Endothelial cell of umbilical vein (primary cell): ENCODE data around the gene SNAPIN. TPM values are rescaled to one million over a fixed set of nuclear protein-coding genes. Genes with fewer than 3 reads are reported as not detected.

Source experiments
- BruUV-seq: library from RNA; stranded (reverse); fragments of 400-500 nt; replicated peaks from 2 replicates; lab custom pipeline; 2021; lab: Mats Ljungman, UMichigan
- CTCF ChIA-PET: fragments of 300-600, 350-600 bp; sonication (Branson Sonifier 250); formaldehyde crosslinking; loops from one replicate; lab custom pipeline; 2021; ENCODE audit warnings: antibody characterized with exemption, inconsistent platforms; lab: Charles Lee
- POLR2A ChIA-PET: fragments of 300-600, 350-600 bp; sonication (Branson Sonifier 250); formaldehyde crosslinking; loops from one replicate; lab custom pipeline; 2021; ENCODE audit warnings: antibody characterized with exemption, inconsistent platforms; lab: Charles Lee
- DNase-seq: peaks from one replicate; pipeline ENCODE4 v3.0.0-alpha.2; 2011; ENCODE audit warnings: low read depth, low spot score
- FAIRE-seq: peaks from 2 replicates; lab custom pipeline; 2011; peaks lifted over from hg19 to GRCh38; lab: Jason Lieb, UNC
- H2AFZ ChIP-seq: 2 replicates; pipeline ENCODE4 v1.6.0; 2012; ENCODE audit warnings: low read depth, low read length, control low read depth, inconsistent platforms
- H3K27ac ChIP-seq: 2 replicates; pipeline ENCODE4 v1.5.1; 2011; ENCODE audit warnings: low read depth, mild to moderate bottlenecking, control low read depth, low read length, moderate library complexity; ENCODE audit not compliant: insufficient read depth
- H3K27me3 ChIP-seq, 2 experiments: 2 replicates each; pipeline versions ENCODE4 v1.6.0 to v1.6.1; 2011; ENCODE audit warnings: low read length in 2 of 2, mixed read lengths in 1 of 2; ENCODE audit not compliant: control insufficient read depth in 2 of 2, insufficient read depth in 2 of 2
- H3K36me3 ChIP-seq, 2 experiments: 2 replicates in 1 of 2; 3 replicates in 1 of 2; pipeline ENCODE4 v1.5.1; 2011; ENCODE audit warnings: low read length in 2 of 2, mild to moderate bottlenecking in 1 of 2, moderate library complexity in 1 of 2; ENCODE audit not compliant: control insufficient read depth in 2 of 2, insufficient read depth in 2 of 2; ENCODE audit errors: extremely low read depth in 1 of 2
- H3K4me1 ChIP-seq: 3 replicates; pipeline ENCODE4 v1.5.1; 2011; ENCODE audit warnings: mild to moderate bottlenecking, low read length; ENCODE audit not compliant: control insufficient read depth, insufficient read depth; ENCODE audit errors: extremely low read depth
- H3K4me2 ChIP-seq: 2 replicates; pipeline ENCODE4 v1.6.1; 2011; ENCODE audit warnings: low read length, control low read depth, mixed read lengths; ENCODE audit not compliant: insufficient read depth
- H3K4me3 ChIP-seq, 3 experiments: fragments of 200-600 bp in 1 of 3; sonication (generic), shearing (Covaris generic) in 1 of 3; replicated peaks in 1 of 3; 2 replicates each; pipeline ENCODE4 v1.5.1; 2011 to 2016; ENCODE audit warnings: control low read depth in 3 of 3, low read length in 3 of 3, mild to moderate bottlenecking in 2 of 3, inconsistent platforms in 1 of 3, low read depth in 1 of 3, moderate library complexity in 1 of 3; ENCODE audit not compliant: insufficient read depth in 1 of 3
- H3K79me2 ChIP-seq: 2 replicates; pipeline ENCODE4 v1.6.0; 2012; ENCODE audit warnings: low read length, inconsistent platforms; ENCODE audit not compliant: control insufficient read depth, insufficient read depth
- H3K9ac ChIP-seq: replicated peaks from 2 replicates; pipeline ENCODE3; 2011; ENCODE audit warnings: low read length, control low read depth; ENCODE audit not compliant: insufficient read depth; ENCODE audit errors: extremely low read depth
- H3K9me1 ChIP-seq: replicated peaks from 3 replicates; pipeline ENCODE4 v1.6.0; 2011; ENCODE audit warnings: mild to moderate bottlenecking, low read length; ENCODE audit not compliant: control insufficient read depth, insufficient read depth; ENCODE audit errors: extremely low read depth
- H3K9me3 ChIP-seq: replicated peaks from 2 replicates; pipeline ENCODE4 v1.5.1; 2012; ENCODE audit warnings: low read length, inconsistent platforms; ENCODE audit not compliant: control insufficient read depth, insufficient read depth
- H4K20me1 ChIP-seq: replicated peaks from 2 replicates; pipeline ENCODE3; 2011; ENCODE audit warnings: mild to moderate bottlenecking, low read length; ENCODE audit not compliant: control insufficient read depth, insufficient read depth; ENCODE audit errors: extremely low read depth
- EZH2 ChIP-seq: IDR thresholded peaks from 2 replicates; pipeline ENCODE4 v1.6.1; 2012; ENCODE audit warnings: borderline replicate concordance, low read depth, mild to moderate bottlenecking, moderate library complexity, low read length, inconsistent platforms; ENCODE audit not compliant: severe bottlenecking
- FOS ChIP-seq: IDR thresholded peaks from 2 replicates; pipeline ENCODE4 v1.6.1; 2011; ENCODE audit warnings: mild to moderate bottlenecking, low read length, moderate library complexity, borderline replicate concordance; ENCODE audit not compliant: insufficient read depth
- GATA2 ChIP-seq: IDR thresholded peaks from 2 replicates; pipeline ENCODE4 v1.7.0; 2011; ENCODE audit warnings: low read depth, mild to moderate bottlenecking, moderate library complexity, mixed read lengths, low read length; ENCODE audit not compliant: insufficient read length, insufficient read depth
- JUN ChIP-seq: IDR thresholded peaks from 2 replicates; pipeline ENCODE4 v1.6.1; 2011; ENCODE audit warnings: borderline replicate concordance, low read depth; ENCODE audit not compliant: insufficient read length, insufficient read depth
- MYC ChIP-seq: IDR thresholded peaks from one replicate; pipeline ENCODE4 v1.6.1; 2011; ENCODE audit warnings: mild to moderate bottlenecking, low read depth, low read length
- POLR2A ChIP-seq: IDR thresholded peaks from 2 replicates; pipeline ENCODE4 v1.6.1; 2012; ENCODE audit warnings: low read depth, mild to moderate bottlenecking, control low read depth, low read length
- POLR2AphosphoS5 ChIP-seq: IDR thresholded peaks from 2 replicates; pipeline ENCODE4 v1.6.1; 2012; ENCODE audit warnings: low read depth, mild to moderate bottlenecking, control low read depth, low read length, moderate library complexity; ENCODE audit not compliant: insufficient read depth
- dilution Hi-C: fragments of 300-500 bp; cut with MboI; formaldehyde crosslinking; loops from one replicate; pipeline ENCODE4 v1.15.0; 2019; ENCODE audit warnings: low sequenced_read_pairs; ENCODE audit not compliant: extremely low pct_ligation_motif_present
- intact Hi-C: fragments of 100-400 bp; cut with micrococcal nuclease; formaldehyde crosslinking; loops from one replicate; pipeline ENCODE4 v1.10.0; 2022
- polyA plus RNA-seq, 4 experiments: library from polyadenylated mRNA; depleted of rRNA in 3 of 4; stranded (reverse) in 3 of 4; unstranded in 1 of 4; fragments of >200 nt; gene quantifications; 2 replicates each; pipeline versions ENCODE4 v1.2.1 to v1.2.3, GENCODE V29; 2011 to 2012; ENCODE audit warnings: missing spikeins in 1 of 4
- total RNA-seq: library from RNA; stranded (reverse); gene quantifications from 2 replicates; pipeline ENCODE4 v1.2.3, GENCODE V29; 2021
- TF ChIP-seq, protein P1 (sequence below): IDR thresholded peaks from 2 replicates; pipeline ENCODE4 v1.6.1; 2011; ENCODE audit not compliant: insufficient read depth, insufficient read length
- TF ChIP-seq, protein P2 (sequence below), 2 donors: IDR thresholded peaks; 1 replicate in 1 of 2; 2 replicates in 1 of 2; pipeline ENCODE4 v1.5.1; 2011; ENCODE audit warnings: low read length in 2 of 2, mild to moderate bottlenecking in 2 of 2, moderate library complexity in 2 of 2, control low read depth in 1 of 2, inconsistent platforms in 1 of 2, low read depth in 1 of 2; ENCODE audit not compliant: insufficient read depth in 1 of 2; ENCODE audit errors: extremely low read depth in 1 of 2

The SNAPIN gene
- total and polyA plus RNA-seq, 2 donors (not counting 3 experiments of a cell fraction or from before 2014, with no cell fraction given), result 36.8 to 55.1 TPM

DNA sequence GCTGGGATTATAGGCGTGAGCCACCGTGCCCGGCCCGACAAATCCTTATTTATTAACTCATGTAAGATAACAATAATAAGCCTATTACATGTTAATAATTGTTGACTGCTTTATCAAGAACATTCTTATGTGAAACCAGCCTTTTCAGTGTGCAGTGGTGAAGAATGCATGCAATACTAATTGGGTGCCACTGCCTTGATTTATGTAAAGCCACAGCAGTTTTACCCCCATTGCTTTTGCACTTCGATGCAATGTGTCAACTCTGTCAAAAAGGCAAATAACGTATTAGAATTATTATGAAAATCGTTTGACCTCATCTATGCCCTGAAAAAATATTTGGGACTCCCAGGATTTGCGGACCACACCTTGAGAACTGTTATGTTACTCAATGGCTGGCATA, 38.2 kb downstream of the SNAPIN start:
- H3K9me3 ChIP-seq, result no peaks in the 10 kb centered on the region
- no peaks in the 10 kb centered on the region for H3K79me2 ChIP-seq
- no peak overlapping the region for H3K9ac ChIP-seq
- FAIRE-seq (no peak), DNase-seq (no peak)
- no peak overlapping the region for H2AFZ ChIP-seq
- no peak overlapping the region for H3K4me3 ChIP-seq
- intact Hi-C loops, result loop anchor here (5.0 kb wide), 1 partner anchor 576 kb away; the partner anchor contains the start of gene HAX1
- no peak for TF ChIP-seq EZH2
- TF ChIP-seq JUN, result no peak
- TF ChIP-seq, protein P1, sequence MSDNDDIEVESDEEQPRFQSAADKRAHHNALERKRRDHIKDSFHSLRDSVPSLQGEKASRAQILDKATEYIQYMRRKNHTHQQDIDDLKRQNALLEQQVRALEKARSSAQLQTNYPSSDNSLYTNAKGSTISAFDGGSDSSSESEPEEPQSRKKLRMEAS, result no peak
- TF ChIP-seq POLR2A, result no peak
- TF ChIP-seq POLR2AphosphoS5, result no peak
- TF ChIP-seq GATA2, result no peak
- TF ChIP-seq, protein P2, sequence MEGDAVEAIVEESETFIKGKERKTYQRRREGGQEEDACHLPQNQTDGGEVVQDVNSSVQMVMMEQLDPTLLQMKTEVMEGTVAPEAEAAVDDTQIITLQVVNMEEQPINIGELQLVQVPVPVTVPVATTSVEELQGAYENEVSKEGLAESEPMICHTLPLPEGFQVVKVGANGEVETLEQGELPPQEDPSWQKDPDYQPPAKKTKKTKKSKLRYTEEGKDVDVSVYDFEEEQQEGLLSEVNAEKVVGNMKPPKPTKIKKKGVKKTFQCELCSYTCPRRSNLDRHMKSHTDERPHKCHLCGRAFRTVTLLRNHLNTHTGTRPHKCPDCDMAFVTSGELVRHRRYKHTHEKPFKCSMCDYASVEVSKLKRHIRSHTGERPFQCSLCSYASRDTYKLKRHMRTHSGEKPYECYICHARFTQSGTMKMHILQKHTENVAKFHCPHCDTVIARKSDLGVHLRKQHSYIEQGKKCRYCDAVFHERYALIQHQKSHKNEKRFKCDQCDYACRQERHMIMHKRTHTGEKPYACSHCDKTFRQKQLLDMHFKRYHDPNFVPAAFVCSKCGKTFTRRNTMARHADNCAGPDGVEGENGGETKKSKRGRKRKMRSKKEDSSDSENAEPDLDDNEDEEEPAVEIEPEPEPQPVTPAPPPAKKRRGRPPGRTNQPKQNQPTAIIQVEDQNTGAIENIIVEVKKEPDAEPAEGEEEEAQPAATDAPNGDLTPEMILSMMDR (IDR thresholded peaks at IDR 0.05; ENCODE audit: extremely low read depth in 1 of 2, insufficient read depth in 1 of 2, low read depth in 1 of 2, low read length in 2 of 2), result no peak
- TF ChIP-seq MYC, result no peak
- TF ChIP-seq FOS, result no peak
- ChIA-PET CTCF (interaction anchor here (0.7 to 1.2 kb wide), 2 partner anchors 31 to 37 kb away, joined by 3 to 4 read pairs; partner anchors contain the start of gene INTS3), POLR2A (no interaction called here)
- BruUV-seq, result no TSS peak
- H3K4me2 ChIP-seq, result no peak overlapping the region
- H3K27ac ChIP-seq, result no peak overlapping the region
- H3K27me3 ChIP-seq, result no peaks in the 10 kb centered on the region
- H3K36me3 ChIP-seq, result peaks cover 0 to 3% of the 10 kb centered on the region in 2 experiments
- dilution Hi-C loops, result no loop called here
- H4K20me1 ChIP-seq, result no peaks in the 10 kb centered on the region
- peaks cover 26% of the 10 kb centered on the region for H3K4me1 ChIP-seq
- no peaks in the 10 kb centered on the region for H3K9me1 ChIP-seq
